22Rv1 (cell line): ENCODE data around the gene ZSCAN5A.
"Not testable (repeated sequence)": the region's sequence is repeated elsewhere in the genome, so short reads cannot be mapped to it uniquely, and the experiment has no call there.

ENCODE experiments used
- H3K27ac ChIP-seq: fragments of 450-650 bp; 2 replicates; pipeline ENCODE4 v1.5.1; 2017
- ZFX ChIP-seq: fragments of 450-650 bp; IDR thresholded peaks from 2 replicates; pipeline ENCODE4 v1.6.1; 2017; ENCODE audit warnings: antibody characterized with exemption, borderline replicate concordance
- TF ChIP-seq, protein P1 (sequence below): fragments of 450-650 bp; IDR thresholded peaks from 2 replicates; pipeline ENCODE4 v1.5.1; 2017; ENCODE audit warnings: mild to moderate bottlenecking

The ZSCAN5A gene

DNA sequence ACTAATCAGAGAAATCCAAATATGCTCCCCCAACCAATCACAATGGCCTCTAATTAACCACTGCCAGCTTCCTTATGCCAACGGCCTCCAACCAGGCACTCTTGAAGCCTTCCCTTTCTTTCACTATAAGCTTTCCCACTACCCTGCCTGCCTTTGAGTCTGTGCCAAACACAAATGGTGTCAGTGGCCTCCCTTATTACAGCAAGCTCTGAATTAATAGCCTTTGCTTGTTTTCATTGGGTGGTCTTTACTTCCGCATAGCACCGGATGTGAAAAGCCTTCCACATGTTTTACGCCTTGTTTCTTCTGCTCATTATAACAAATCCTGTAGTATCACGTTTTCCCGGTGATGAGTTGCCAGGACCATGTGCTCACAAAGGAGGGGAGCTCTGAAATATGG is 43.5 kb downstream of the ZSCAN5A start:
- no peak overlapping the region for H3K27ac ChIP-seq
- TF ChIP-seq, protein P1, sequence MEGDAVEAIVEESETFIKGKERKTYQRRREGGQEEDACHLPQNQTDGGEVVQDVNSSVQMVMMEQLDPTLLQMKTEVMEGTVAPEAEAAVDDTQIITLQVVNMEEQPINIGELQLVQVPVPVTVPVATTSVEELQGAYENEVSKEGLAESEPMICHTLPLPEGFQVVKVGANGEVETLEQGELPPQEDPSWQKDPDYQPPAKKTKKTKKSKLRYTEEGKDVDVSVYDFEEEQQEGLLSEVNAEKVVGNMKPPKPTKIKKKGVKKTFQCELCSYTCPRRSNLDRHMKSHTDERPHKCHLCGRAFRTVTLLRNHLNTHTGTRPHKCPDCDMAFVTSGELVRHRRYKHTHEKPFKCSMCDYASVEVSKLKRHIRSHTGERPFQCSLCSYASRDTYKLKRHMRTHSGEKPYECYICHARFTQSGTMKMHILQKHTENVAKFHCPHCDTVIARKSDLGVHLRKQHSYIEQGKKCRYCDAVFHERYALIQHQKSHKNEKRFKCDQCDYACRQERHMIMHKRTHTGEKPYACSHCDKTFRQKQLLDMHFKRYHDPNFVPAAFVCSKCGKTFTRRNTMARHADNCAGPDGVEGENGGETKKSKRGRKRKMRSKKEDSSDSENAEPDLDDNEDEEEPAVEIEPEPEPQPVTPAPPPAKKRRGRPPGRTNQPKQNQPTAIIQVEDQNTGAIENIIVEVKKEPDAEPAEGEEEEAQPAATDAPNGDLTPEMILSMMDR: no peak
- no peak for TF ChIP-seq ZFX

DNA sequence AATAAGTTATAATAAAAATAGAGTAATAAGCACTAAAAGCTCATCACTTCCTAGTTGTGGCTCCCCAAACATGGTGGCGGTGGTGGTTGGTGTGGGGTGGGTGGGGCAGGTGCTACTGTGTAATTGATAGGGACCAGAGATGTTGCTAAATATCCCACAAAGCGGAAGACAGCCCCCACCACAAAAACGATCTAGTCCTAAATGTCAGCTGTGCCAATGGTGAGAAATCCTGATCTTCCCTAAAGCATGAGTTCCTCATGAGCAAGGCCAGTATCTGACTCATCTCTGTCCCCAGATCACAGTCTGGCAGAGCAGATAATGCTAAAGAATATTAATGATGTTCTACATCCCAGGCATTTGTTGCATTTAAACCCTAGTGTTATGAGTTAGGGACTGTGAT is 44.0 kb downstream of the ZSCAN5A start:
- no peak for TF ChIP-seq ZFX
- TF ChIP-seq, protein P1: no peak
- no peak overlapping the region for H3K27ac ChIP-seq

DNA sequence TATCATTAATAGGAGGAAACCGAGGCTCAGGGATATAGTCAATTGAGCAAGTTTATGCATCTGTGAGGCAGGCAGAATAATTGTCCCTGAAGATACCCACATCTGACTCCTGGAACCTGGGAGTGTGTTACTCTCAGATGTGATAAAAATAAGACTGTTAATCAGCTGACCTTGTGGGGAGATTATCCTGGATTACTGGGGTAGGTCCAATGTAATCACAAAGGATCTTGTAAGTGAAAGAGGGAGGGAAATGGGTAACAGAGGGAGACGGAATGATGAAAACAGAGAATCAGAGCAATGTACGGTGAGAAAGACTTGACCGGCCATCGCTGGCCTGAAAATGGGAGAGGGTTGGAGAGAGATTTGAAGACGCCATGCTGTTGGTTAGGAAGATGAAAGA is 45.3 kb downstream of the ZSCAN5A start:
- TF ChIP-seq ZFX: no peak
- TF ChIP-seq, protein P1: no peak
- H3K27ac ChIP-seq: no peak overlapping the region

DNA sequence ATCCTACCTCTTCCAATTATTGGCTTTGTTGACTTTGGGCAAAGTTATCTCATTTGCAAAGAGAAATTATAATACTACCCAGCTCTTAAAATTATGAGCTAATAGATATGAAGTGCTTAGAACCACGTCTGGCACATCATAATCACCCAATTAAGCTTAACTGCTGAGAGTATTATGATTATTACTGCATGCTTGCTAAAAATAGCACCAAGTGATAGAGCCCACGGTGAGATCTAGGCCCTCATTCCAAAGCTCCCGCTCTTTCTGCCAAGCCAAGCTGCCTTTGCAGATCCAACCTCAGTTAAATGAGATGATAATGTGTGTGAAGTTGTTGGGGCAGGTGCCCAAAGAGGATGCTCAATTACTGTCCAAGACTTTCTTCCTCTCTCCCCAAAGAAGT is 48.6 kb downstream of the ZSCAN5A start:
- TF ChIP-seq, protein P1: no peak
- no peak for TF ChIP-seq ZFX
- no peak overlapping the region for H3K27ac ChIP-seq

DNA sequence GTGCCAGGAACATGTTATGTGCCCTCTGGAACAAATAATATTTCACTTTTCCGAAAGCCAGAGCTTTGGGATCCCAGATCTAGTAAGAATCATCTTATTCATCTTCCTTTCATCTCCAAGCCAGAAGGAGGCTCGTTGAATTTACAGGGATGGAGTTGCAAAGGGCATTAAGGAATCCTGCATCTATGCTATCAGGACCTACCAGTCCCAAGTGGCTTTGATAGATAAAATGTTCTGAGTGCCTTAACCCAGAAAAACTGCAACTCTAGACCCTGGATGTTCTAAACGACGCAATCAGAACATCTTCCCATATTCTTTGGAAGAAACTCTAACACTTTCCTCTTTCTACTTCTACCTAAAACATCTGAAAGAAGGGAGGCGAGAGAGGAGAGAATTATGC is 51.3 kb downstream of the ZSCAN5A start:
- no peak overlapping the region for H3K27ac ChIP-seq
- TF ChIP-seq, protein P1: no peak
- no peak for TF ChIP-seq ZFX

DNA sequence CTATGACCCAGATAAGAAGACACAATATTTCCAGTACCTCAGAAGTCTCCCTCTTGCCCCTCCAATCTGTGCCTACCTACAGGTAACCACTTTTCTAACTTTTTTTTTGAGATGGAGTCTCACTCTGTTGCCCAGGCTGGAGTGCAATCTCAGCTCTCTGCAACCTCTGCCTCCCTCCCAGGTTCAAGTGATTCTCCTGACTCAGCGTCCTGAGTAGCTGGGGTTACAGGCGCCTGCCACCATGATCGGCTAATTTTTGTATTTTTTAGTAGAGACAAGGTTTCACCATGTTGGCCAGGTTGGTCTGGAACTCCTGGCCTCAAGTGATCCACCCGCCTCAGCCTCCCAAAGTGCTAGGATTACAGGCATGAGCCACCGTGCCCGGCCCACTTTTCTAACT is 52.7 kb downstream of the ZSCAN5A start:
- H3K27ac ChIP-seq: not testable (repeated sequence)

DNA sequence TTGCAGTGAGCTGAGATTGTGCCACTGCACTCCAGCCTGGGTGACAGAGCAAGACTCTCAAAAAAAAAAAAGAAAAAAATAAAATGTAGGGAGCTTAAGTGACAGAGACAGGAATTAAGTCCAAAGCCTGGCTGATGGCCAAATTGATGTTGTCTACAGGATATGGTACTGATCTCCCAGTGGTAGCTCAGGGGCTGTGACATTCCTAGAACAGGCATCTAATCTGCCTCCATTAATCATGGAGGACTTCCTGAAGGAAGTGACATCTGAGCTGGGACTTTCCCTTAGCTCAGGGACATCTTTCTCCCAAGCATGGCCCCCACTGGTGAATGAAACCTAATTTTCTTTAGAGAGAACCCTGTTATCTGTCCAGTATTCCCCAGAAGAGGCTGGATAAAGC is 53.5 kb downstream of the ZSCAN5A start:
- TF ChIP-seq ZFX: no peak
- TF ChIP-seq, protein P1: no peak
- no peak overlapping the region for H3K27ac ChIP-seq

DNA sequence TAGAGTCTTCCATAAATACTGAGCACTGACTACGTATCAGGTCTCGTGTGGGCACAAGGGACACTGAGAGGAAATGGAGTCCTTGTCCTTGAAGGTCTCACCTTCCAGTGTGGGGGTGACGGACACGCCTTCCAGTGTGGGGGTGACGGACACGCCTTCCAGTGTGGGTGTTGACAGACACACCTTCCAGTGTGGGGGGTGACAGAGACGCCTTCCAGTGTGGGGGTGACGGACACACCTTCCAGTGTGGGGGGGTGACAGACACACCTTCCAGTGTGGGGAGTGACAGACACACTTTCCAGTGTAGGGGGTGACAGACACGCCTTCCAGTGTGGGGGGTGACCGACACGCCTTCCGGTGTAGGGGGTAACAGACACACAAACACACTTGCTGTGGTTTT is 56.4 kb downstream of the ZSCAN5A start:
- TF ChIP-seq, protein P1: no peak
- TF ChIP-seq ZFX: no peak
- no peak overlapping the region for H3K27ac ChIP-seq
